Cardiac muscle cell (in vitro differentiated cells and primary cell): ENCODE results near the gene RINT1. TPM values are rescaled to one million over a fixed set of nuclear protein-coding genes. Genes with fewer than 3 reads are reported as not detected.

Experiments
- DNase-seq, 2 donors: peaks; one replicate each; pipeline versions ENCODE4 v3.0.0 to v3.0.0-alpha.2; 2010 to 2017; ENCODE audit warnings: low read depth in 1 of 2, low spot score in 1 of 2
- H3K27ac ChIP-seq: fragments of 200-600 bp; sonication (generic); 2 replicates; pipeline ENCODE4 v1.5.1; 2016
- H3K27me3 ChIP-seq: fragments of 200-600 bp; sonication (generic); 2 replicates; pipeline ENCODE4 v1.6.0; 2016; ENCODE audit warnings: control low read depth
- H3K36me3 ChIP-seq: fragments of 200-600 bp; sonication (generic); 2 replicates; pipeline ENCODE4 v1.5.1; 2016; ENCODE audit warnings: control low read depth
- H3K4me1 ChIP-seq: fragments of 200-600 bp; sonication (generic); 2 replicates; pipeline ENCODE4 v1.8.1; 2017; ENCODE audit warnings: low read depth, mild to moderate bottlenecking, mixed run types
- H3K4me3 ChIP-seq: fragments of 200-600 bp; sonication (generic); 2 replicates; pipeline ENCODE4 v1.5.1; 2016; ENCODE audit warnings: mild to moderate bottlenecking
- H3K9me3 ChIP-seq: fragments of 200-600 bp; sonication (generic); 2 replicates; pipeline ENCODE4 v1.5.1; 2017; ENCODE audit warnings: low read depth, mild to moderate bottlenecking, control low read depth
- polyA plus RNA-seq: library from polyadenylated mRNA; unstranded; fragments of >200 nt; fragmentation: Nextera tagmentation; extraction: Ambion mirVana; gene quantifications from 2 replicates; pipeline ENCODE4 v1.2.1, GENCODE V29; 2016
- total RNA-seq: library from RNA; depleted of rRNA; stranded (reverse); fragments of >200 nt; gene quantifications from 2 replicates; pipeline ENCODE4 v1.2.3, GENCODE V29; 2016
- TF ChIP-seq, protein P1 (sequence below): IDR thresholded peaks from 2 replicates; pipeline ENCODE4 v1.5.1; 2012; ENCODE audit warnings: low read depth, mild to moderate bottlenecking, low read length

Gene RINT1
- total and polyA plus RNA-seq, 2 experiments from 2014 or later = 14.1 to 16.5 TPM

DNA sequence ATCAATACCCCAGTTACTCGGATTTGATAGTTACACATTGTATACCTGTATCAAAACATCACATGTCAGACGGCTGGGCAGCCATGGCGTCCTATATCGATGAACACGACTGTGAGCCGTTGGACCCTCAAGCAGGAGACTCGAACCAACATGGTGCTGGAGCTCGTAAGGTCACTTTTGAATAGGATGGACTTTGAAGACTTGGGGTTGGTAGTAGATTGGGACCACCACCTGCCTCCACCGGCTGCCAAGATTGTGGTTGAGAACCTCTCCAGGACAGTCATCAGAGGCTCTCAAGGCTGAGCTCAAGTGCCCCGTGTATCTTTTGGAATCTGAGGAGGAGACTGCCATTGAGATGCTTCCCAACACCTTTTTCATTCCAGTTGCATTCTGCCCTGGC is 1.9 kb upstream of the RINT1 start:
- no peaks in the 10 kb centered on the region for H3K27me3 ChIP-seq
- H3K9me3 ChIP-seq = no peaks in the 10 kb centered on the region
- H3K36me3 ChIP-seq = no peaks in the 10 kb centered on the region
- DNase-seq = no peak
- H3K4me3 ChIP-seq = no peak overlapping the region
- H3K4me1 ChIP-seq = peaks cover 9% of the 10 kb centered on the region
- no peak overlapping the region for H3K27ac ChIP-seq
- TF ChIP-seq, protein P1, sequence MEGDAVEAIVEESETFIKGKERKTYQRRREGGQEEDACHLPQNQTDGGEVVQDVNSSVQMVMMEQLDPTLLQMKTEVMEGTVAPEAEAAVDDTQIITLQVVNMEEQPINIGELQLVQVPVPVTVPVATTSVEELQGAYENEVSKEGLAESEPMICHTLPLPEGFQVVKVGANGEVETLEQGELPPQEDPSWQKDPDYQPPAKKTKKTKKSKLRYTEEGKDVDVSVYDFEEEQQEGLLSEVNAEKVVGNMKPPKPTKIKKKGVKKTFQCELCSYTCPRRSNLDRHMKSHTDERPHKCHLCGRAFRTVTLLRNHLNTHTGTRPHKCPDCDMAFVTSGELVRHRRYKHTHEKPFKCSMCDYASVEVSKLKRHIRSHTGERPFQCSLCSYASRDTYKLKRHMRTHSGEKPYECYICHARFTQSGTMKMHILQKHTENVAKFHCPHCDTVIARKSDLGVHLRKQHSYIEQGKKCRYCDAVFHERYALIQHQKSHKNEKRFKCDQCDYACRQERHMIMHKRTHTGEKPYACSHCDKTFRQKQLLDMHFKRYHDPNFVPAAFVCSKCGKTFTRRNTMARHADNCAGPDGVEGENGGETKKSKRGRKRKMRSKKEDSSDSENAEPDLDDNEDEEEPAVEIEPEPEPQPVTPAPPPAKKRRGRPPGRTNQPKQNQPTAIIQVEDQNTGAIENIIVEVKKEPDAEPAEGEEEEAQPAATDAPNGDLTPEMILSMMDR = no peak

DNA sequence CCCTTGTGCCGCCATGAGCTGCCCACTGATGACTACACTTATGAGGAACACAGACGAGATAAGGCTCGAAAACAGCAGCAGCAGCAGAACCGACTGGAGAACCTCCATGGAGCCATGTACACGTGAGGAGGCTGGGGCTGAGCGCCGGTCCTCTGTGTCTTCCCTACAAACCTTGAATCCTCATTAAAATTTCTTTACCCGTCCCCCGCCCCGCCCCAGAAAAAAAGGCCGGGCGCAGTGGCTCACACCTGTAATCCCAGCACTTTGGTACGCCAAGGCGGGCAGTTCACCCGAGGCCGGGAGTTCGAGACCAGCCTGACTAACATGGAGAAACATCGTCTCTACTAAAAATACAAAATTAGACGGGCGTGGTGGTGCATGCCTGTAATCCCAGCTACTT is 1.5 kb upstream of the RINT1 start:
- Histone ChIP-seq H3K9me3 (no peaks in the 10 kb centered on the region), H3K27ac (no peak overlapping the region), H3K27me3 (no peaks in the 10 kb centered on the region), H3K36me3 (no peaks in the 10 kb centered on the region), H3K4me3 (no peak overlapping the region), H3K4me1 (peaks cover 9% of the 10 kb centered on the region)
- no peak for DNase-seq
- TF ChIP-seq, protein P1 = no peak

DNA sequence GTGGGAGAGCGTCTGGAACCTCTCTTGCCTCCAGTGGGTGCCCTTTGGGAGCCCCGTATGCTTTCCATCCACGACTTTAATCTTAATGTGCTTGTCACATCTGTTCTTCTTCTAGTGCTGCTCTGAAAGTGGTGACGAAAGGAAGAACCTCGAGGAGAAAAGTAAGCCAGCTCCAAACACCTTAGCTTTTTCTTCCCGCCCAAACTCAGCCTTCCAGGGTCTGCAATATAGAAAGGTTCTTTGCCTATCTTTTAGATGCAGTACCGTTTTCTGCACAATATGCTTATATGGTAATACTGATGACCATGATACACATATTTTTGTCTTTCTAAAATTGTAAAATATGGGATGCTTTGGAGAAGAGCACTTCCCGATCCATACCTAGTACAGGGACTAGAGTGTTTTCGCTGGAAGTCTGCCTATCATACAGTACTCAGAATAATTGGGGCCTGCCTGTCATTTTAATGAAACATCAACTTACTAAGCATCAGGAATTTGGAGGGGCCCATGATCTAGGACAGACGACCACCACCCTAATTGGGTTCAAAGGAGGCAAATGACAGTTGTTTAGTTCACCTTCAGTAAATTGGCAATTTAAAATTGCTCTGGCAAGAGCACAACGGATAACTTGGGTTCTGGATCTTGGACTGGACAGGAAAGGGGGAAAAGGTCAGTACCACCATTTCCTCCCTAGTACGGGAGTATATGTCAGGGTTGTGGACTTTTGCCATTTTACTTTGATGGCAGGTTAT is 884 bp downstream of the RINT1 start:
- peak overlapping the region; percentile 73 for H3K4me3 ChIP-seq
- TF ChIP-seq, protein P1 = no peak
- peaks cover 15% of the 10 kb centered on the region for H3K36me3 ChIP-seq
- no peaks in the 10 kb centered on the region for H3K9me3 ChIP-seq
- H3K4me1 ChIP-seq = peaks cover 9% of the 10 kb centered on the region
- DNase-seq = peak in 1 of 2 donors; percentile 2
- H3K27ac ChIP-seq = peak overlapping the region; percentile 83
- H3K27me3 ChIP-seq = no peaks in the 10 kb centered on the region

DNA sequence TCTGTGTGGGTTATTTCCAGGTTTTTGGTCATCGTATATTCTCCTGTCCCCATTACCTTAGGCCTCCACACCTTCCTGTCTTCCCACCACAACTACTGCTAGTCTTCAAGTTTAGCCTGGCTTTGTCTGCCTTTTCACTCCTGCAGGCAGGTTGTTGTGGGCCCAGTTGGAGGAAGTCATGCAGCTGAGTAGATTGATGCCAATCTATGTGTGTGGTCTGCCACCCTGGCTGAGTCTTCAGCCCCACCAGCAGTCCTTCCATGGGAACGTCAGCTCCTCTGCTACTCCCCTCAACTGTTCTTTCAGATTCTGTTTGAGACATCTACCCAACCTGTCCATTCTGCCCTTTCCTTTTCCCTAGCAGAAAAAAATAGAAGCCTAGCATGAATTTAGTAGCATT is 6.3 kb downstream of the RINT1 start:
- H3K4me3 ChIP-seq = no peak overlapping the region
- H3K9me3 ChIP-seq = no peaks in the 10 kb centered on the region
- DNase-seq = no peak
- TF ChIP-seq, protein P1 = no peak
- peaks cover 1% of the 10 kb centered on the region for H3K4me1 ChIP-seq
- H3K27ac ChIP-seq = no peak overlapping the region
- peaks cover 57% of the 10 kb centered on the region for H3K36me3 ChIP-seq
- no peaks in the 10 kb centered on the region for H3K27me3 ChIP-seq

DNA sequence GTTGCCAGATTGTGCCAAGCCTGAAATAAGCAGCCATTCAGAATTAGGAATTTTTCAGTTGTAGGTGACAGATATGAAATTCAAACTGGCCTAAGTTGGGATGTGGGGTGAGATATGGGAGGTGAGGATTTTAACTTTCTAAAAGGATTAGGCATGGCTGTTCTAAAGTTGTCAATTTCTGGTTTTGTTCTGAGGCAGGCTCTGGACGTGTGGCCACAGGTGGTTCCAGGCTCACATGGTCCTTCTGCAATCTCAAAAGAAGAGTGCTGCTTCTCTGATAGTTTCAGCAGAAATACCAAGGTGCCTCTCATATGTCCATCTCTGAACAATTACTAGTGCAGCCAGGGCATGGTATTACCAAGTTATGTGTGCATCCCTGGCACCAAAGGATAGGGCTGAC is 27.9 kb downstream of the RINT1 start:
- no peak overlapping the region for H3K4me3 ChIP-seq
- peaks cover 57% of the 10 kb centered on the region for H3K36me3 ChIP-seq
- H3K27me3 ChIP-seq = no peaks in the 10 kb centered on the region
- no peak for DNase-seq
- TF ChIP-seq, protein P1 = no peak
- no peaks in the 10 kb centered on the region for H3K4me1 ChIP-seq
- no peak overlapping the region for H3K27ac ChIP-seq
- H3K9me3 ChIP-seq = no peaks in the 10 kb centered on the region
